Central memory CD4-positive, alpha-beta T cell (primary cell): Measurements from ENCODE around the gene CDK14.
"Not testable (repeated sequence)": the region's sequence is repeated elsewhere in the genome, so short reads cannot be mapped to it uniquely, and the experiment has no call there.

Experiments used
- DNase-seq: peaks from one replicate; pipeline ENCODE4 v3.0.0; 2022

The CDK14 gene

DNA sequence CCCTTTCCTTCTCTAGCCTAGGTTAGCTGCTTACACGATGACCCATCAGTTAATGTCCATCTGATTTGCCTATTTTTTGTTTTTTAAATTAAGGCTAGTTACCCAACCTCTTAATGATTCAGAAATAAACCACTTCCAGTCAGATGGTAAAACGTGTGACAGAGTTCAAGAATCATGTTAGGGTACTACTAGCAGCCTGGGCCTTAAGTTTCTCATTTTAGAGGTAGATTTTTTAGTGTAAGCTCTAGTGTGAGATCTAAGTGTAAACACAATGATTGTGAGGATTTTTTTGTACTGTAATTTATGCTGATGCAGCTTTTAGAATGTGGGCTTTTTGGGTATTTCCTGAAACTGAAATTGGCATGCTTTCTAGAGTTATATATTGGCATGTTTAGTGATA lies 130.0 kb downstream of the CDK14 start:
- no peak for DNase-seq

DNA sequence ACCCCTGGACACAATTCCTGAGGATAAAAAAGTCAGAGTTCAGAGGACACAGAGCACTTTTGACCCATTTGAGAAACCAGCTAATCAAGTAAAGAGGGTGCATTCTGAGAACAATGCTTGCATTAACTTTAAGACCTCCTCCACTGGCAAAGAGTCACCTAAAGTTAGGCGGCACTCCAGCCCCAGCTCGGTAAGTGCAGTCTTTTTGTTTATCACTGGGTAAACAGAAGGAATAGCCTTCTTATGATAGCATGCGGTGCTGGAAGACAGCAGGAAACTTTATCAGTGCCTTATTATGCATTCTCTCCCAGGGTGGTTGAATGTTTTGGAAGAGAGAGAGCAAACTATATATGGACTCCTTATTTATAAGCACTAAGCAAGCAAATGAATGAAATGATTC lies 130.5 kb downstream of the CDK14 start:
- no peak for DNase-seq

DNA sequence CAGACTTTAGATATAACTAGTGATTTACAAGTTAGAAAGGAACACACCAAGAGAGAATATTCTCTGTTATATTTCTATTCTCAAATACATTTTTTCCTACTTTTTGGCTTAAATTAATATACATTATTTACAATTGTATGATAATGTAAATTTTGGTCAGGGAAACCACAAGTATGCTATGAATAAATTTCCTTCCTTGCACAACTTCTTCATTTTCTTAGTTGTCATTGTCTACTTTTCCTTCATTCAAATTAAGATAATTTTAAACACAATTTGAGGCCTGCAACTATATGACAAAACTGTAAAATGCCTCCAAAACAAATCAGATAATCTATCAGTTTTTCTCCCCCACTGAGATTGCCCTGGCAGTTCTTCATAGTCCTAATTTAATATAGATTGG lies 131.3 kb downstream of the CDK14 start:
- no peak for DNase-seq

DNA sequence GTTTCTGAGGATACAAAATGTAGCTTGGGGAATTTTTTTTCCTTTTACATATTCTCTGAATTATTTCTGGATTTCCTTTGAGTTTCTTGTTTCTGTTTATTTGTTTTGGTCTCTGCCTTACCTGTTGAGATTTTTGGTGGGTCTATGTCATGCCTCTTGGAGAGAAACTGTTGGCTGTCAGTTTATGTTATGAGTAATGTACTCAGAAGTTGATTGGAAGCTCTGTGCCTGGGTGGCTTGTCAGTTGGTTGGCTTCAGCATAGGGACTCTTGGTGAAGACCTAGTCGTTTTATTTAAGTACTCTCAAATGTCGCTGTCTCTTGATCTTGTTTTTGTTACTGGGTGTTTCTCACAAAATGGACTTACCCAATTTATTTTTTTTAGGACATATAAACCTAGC lies 132.4 kb downstream of the CDK14 start:
- DNase-seq, result no peak

DNA sequence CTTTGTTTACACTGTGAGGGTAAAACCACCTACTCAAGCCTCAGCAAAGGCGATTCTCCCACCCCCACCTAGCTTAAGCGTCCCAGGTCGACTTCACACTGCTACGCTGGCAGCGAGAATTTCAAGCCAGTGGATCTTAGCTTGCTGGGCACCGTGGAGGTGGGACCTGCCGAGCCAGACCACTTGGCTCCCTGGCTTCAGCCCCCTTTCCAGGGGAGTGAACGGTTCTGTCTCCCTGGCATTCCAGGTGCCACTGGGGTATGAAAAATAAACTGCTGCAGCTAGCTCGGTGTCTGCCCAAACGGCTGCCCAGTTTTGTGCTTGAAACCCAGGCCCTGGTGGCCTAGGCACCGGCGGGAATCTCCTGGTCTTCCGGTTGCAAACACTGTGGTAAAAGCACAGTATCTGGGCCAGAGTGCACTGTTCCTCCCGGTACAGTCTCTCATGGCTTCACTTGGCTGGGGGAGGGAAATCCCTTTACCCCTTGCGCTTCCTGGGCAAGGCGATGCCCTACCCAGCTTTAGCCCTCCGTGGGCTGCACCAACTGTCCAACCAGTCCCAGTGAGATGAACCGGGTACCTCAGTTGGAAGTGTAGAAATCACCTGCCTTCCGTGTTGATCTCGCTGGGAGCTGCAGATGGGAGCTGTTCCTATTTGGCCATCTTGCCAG lies 139.6 kb downstream of the CDK14 start:
- DNase-seq, result not testable (repeated sequence)

DNA sequence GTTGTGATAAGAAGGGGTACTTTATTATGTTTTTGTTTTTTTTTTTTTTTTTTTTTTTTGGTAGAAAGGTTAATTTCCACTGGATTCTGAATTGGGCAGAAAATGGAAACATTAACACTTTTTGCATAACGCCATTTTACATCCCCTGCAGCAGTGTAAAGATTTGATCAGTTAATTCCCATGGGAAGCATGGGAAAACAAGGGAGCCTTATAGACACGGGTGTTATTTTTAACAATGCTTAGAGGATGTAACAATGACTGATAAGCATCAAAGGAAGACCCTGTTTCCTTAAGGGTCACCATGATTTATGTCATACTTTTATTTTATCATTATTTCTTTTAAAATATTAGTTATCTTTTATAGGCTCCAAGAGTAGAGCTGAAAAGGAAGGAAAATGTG lies 140.2 kb downstream of the CDK14 start:
- no peak for DNase-seq

DNA sequence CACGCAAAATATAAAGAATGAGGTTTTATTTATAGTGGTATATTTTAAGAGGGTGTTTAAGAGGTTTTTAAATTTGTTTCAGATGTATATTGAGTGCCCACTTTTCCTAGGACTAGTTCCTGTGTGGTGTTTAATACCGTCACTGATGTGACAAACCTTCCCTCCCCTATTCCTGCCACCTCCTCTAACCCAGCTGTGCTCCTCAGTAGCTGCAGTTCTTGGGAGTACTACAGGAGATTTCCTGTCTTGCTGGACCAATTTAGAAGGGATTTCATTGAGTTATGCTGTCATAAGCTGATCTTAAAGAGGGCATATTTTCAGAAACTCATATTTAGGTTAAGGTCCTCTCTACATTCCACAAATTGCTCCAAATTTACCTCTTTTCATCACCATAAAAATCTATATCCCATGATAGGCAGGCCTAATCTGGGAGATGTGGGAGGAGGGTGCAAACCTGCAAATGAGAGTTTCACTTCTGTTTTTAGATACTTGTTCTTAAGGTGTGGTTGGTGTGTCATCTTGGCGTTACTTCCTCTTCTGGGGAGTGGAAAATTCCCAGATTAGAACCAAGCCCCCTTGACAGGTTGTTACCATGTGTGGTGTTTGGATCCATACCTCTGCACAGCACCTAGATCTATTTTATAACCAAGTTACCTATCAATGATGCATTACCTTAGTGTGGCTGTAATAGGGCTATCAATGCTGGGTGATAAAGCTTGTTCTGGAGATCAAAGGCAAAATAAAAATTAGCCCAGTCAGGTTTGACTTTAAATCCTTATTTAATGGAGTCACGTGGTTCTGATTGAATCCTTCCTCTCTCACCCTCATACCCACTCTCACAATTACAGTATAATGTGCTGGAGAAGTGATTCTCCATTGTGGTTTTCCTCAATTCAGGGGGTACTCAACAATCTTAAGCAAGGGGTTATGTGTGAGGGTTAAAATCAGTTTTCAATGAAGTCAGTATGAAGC lies 141.1 kb downstream of the CDK14 start:
- DNase-seq, result no peak

DNA sequence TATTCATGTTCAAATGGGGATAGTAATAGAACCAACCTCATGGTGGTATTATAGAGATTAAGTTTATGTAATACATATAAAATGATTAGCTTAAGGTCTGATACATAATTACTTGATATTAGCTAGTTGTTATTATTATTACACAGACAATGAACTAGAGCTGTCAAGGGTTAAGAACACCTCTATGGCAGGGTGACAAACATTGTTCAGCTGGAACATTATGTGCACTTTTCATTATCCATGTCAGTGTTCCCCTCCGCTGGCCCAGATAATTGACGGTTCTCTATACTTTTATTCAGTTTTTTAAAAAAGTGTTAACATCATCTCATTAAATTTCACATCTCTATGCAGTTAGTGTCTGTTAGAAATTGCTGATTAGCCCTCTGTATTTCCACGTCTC lies 142.1 kb downstream of the CDK14 start:
- DNase-seq, result no peak

DNA sequence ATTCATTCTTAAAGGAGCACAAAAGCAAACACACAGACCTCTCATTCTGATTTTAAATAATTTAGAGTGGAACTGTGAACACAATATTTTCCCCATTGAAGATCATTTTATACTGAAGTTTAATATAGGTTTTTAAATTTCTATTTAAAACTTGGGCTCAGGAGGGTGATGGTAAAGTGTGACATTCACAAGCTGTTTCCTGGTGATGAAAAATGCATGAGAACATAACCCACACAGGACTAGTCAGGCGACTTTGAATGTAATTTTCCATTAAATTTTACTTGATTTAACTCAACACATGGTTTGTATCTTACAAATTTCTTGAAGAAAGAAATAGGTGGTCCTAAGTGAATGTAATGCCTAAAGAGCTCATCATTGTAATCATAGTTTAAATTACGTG lies 143.6 kb downstream of the CDK14 start:
- DNase-seq, result no peak

DNA sequence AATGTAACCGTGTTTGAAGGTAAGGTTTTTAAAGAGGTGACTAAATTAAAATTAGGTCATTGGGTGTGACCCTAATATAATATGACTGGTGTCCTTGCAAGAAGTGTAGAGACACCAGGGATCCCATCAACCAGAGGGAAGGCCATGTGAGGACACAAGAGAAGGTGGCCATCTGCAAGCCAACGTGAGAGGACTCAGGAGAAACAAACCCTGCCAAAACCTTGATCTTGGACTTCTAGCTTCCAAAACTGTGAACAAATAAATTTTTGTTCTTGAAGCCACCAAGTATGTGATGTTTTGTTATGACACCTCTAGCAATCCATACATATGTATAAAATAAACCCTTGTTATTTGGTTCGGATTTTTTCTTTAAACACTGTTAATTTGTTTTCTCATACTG lies 144.3 kb downstream of the CDK14 start:
- no peak for DNase-seq

DNA sequence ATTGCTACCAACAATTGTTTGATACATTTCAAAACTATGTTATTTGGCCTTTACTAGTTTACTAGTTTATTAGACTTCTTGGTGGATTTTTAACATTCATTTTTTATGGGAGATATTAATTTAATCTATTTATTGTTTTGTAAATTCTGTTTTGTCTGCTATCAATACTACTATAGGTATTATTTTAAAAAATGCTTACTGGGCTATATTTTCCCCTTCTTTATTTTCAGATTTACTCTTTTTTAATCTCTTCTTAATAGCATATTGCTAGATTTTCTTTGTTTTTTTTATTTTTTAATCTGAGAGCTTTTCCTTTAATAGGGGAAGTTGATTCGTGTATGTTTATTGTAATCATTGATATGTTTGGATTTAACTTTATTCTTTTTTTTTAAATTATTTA lies 147.5 kb downstream of the CDK14 start:
- no peak for DNase-seq

DNA sequence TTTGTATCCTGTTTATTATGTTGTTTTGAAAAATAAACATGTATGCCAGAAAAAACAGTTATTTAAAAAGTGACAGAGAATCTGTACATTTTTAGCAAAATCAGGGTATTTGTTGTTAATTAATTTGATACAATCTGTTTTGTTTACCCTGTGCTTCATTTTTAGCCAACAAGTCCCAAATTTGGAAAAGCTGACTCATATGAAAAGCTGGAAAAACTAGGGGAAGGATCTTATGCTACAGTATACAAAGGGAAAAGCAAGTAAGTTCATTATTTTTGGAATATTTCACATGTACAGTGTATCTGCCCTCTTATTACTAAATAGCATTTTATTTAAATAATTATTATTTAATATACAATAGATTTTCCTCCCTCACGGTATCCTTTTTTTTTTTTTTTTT lies 151.4 kb downstream of the CDK14 start:
- no peak for DNase-seq

DNA sequence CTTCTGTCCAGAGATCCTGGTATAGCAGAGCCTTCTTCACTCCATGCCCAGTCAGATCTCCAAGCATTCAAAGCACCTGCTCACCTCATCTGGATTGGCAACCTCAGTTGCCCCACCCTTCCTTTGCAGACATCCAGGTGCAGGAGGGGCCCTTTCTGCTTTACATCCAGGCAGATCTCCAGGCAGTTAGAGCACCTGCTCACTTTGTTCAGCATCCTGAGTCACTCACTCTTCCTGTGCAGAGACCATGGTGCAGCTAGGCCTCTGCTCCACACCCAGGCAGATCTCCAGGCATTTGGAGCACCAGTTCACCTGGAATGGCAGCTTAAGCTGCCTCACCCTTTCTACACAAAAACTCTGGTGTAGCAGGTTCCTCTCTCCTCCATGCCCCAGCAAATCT lies 153.1 kb downstream of the CDK14 start:
- no peak for DNase-seq

DNA sequence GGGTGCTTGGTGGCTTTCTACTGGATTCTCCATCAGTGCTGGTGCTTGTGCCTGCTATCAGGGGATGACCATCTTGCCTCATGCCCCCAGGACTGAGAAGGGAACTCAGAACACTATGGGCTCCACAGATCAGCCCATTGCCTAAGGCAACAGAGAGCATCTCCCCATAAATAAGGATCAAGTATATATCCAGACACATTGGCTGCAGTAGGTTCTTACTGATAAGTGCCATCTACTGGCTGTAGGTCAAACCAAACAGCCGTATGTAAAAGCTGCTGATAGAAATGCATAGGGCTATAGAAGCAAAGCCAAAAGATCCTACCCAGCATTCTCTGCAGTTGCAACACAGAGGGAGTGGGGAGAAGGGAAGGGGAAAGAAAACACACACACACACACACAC lies 153.7 kb downstream of the CDK14 start:
- no peak for DNase-seq

DNA sequence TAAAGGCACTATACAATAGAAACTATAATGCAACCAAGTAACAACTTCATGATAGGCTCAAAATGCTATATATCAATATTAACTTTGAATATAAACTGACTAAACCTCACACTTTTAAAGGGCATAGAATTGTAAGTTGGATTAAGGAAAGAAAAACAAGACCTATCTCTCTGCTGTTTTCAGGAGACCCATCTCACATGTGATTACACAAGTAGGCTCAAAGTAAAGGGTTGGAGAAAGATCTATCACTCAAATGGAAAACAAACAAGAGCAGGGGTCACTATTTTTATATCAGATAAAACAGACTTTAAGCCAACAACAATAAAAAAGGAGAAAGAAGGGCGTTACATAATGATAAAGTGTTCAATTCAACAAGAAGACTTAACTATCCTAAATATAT lies 155.5 kb downstream of the CDK14 start:
- DNase-seq, result no peak

DNA sequence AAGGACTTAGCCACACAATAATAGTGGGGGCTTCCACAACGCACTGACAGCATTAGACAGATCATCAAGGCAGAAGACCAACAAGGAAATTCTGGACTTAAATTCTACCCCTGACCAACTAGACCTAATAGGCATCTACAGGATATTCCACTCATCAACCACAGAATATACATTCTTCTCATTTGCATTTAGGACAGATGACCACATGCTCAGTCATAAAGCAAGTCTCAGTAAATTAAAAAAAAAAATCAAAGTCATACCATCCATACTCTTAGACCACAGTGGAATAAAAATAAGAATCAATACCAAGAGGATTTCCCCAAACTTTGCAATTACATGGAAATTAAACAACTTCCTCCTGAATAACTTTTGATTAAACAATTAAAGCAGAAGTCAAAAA lies 155.9 kb downstream of the CDK14 start:
- no peak for DNase-seq

DNA sequence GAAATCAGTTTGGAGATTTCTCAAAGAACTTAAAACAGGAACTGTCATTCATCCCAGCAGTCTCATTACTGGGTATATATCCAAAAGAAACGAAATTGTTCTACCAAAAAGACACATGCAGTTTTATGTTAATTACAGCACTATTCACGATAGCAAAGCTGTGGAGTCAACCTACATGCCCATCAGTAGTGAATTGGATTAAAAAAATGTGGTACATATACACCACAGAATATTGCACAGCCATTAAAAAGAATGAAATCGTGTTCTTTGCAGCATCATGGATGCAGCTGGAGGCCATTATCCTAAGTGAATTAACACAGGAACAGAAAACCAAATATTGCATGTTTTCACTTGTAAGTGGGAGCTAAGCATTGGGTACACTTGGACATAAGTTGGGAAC lies 158.9 kb downstream of the CDK14 start:
- no peak for DNase-seq

DNA sequence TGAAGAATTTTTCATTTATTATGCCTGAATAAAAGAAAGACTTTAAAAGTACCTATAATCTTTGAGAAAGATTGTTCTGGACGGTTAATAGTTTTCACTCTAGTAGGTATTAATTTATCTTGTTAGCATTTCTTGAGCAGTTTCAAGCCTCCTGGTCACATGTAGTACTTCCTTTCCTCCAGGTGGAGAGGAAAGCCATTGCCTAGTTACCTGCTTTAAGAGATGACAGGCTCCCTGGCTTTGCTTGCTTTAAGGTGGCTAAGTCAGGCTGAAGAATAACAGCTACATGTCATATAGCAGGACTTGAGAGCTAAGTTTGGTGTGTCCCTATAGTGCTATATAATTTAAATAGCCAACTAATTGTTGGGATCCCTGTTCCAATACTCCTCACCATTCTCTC lies 160.2 kb downstream of the CDK14 start:
- no peak for DNase-seq

DNA sequence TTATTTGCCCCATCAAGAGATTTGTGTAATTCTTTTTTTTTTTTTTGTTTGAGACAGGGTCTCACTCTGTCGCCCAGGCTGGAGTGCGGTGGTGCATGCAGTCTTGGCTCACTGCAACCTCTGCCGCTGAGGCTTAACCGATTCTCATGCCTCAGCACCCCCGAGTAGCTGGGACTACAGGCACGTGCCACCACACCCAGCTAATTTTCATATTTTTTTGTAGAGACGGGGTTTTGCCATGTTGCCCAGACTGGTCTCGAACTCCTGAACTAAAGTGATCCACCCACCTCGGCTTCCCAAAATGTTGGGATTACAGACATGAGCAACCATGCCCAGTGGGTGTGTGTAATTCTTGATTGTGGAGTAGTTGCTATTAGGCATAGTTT lies 161.4 kb downstream of the CDK14 start:
- not testable (repeated sequence) for DNase-seq

DNA sequence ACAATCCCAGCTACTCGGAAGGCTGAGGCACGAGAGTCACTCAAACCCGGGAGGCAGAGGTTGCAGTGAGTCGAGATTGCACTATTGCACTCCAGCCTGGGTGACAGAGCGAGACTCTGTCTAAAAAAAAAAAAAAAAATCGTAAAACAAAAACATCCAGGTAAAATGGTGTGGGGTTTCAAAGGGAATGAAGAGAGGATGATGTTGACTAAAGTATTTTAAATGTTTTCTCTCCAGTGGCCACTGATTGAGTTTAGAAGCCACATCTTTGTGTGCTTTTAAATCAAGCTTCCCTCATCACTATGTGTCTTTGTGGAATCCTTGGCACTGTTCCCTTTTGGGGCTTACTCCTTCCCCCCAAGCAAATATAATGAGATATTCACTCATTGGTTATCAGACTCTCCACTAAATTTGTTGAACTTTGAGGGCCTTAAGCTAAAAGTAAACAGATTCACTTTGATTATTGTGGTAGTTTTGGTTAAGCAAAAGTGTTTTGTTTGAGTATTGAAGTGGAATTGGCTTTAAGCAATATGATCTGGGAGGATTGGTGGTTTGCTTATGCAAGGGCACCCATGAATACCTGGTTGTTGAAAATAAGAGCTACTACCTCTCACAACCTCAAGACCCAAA lies 162.9 kb downstream of the CDK14 start:
- no peak for DNase-seq

DNA sequence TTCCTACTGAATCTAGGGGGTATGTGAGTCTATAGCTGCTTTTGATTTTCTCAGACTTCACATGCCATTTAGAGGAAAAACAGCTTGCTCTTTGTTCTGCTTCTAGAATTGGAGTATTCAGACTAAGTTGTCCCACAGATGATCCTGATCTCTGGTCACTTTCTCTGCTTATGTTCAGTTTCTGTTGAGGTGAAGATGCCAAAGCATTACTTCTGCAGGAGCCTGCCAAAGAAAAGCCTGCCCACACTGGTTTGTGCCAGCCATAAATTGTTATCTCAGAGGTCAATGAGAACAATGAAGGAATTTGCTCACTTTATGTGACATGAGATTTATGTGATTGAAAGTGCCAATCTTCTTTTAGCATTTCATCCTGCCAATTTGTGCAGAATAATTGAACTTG lies 163.6 kb downstream of the CDK14 start:
- no peak for DNase-seq

DNA sequence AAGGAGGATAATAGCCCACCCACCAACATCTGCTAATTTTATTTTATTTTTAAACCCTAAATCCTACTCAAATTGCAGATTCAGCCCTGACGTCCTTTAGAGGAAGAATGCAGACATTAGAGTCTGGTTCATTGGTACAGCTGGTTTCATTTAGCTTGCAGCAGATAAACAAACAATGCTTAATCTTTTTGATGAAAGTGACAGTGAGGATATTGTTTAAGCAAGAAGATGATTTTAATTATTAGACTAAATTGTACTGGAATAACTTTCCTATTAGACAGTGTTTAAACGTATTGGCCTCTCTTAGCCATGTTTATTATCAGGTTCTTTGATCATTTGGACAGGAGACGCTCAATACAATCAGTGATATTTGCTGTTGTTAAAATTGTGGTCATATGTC lies 164.8 kb downstream of the CDK14 start:
- DNase-seq, result no peak

DNA sequence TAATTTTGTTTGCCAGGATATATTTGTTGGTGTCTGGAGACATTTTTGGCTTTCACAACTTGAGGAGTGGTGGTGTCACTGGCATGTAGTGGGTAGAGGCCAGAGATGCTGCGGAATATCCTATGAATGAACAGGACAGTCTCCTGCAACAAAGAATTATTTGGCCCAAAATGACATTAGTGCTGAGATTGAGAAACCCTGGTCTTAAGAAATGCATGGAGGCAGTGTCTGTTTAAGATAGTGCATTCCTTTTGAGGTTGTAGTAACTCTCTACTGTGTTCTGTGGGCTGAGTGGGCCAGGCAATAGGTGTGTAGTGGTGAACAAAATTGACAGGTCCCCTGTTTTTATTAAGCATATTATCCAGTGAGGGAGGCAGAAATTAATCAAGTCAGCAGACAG lies 165.5 kb downstream of the CDK14 start:
- DNase-seq, result no peak

DNA sequence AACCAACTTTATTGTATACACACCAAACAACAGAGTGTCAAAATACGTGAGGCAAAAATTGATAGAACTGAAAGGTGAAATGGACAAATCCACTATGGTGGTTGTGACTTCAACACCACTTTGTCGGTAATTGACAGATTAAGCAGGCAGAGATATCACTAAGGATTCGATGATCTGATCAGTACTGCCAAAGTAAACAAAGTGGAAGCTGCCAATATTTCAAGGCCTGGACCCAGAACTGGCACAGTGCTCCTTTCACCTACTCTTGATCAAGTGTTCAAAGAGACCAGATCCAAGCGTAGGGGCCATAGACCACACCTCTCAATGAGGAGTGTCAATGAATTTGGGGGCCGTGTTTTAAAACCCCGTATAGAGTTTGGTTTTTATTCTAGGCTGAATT lies 167.0 kb downstream of the CDK14 start:
- DNase-seq, result no peak
